IMR-90 (cell line): ENCODE results near the gene TNRC6B. TPM values are rescaled to one million over a fixed set of nuclear protein-coding genes. Genes with fewer than 3 reads are reported as not detected.

ENCODE experiments used
- ATAC-seq: fragments of 200-7000 bp; cut with Tn5 transposase; 2 replicates; pipeline ENCODE4 v1.9.1; 2020; ENCODE audit warnings: low read depth, mild to moderate bottlenecking, moderate library complexity
- BruUV-seq: library from RNA; stranded (reverse); fragments of 400-500 nt; replicated peaks from 2 replicates; lab custom pipeline; 2021; lab: Mats Ljungman, UMichigan
- CTCF ChIA-PET: fragments of 300-600 bp; formaldehyde crosslinking; extraction: SDS; loops from one replicate; lab custom pipeline; 2021; ENCODE audit warnings: antibody characterized with exemption; lab: Yijun Ruan, JAX
- POLR2A ChIA-PET: fragments of 300-600 bp; sonication (Branson Sonifier 250); formaldehyde crosslinking; loops from one replicate; lab custom pipeline; 2022; ENCODE audit warnings: antibody characterized with exemption; ENCODE audit not compliant: unreplicated experiment; lab: Charles Lee
- DNase-seq: peaks from one replicate; pipeline ENCODE4 v3.0.0; 2013
- H2AFZ ChIP-seq: replicated peaks from 2 replicates; pipeline ENCODE3; 2013; ENCODE audit warnings: low read length, mild to moderate bottlenecking; ENCODE audit not compliant: poor library complexity
- H2AK5ac ChIP-seq: 2 replicates; pipeline ENCODE4 v1.6.1; 2013; ENCODE audit warnings: low read depth, low read length, inconsistent platforms
- H2AK9ac ChIP-seq: replicated peaks from 2 replicates; pipeline ENCODE3; 2013; ENCODE audit warnings: mild to moderate bottlenecking, low read depth, low read length, moderate library complexity; ENCODE audit not compliant: poor library complexity
- H2BK120ac ChIP-seq: 2 replicates; pipeline ENCODE4 v1.6.1; 2013; ENCODE audit warnings: low read depth, low read length, inconsistent platforms
- H2BK15ac ChIP-seq: 3 replicates; pipeline ENCODE4 v1.6.1; 2013; ENCODE audit warnings: low read depth, low read length, inconsistent platforms
- H2BK20ac ChIP-seq: 2 replicates; pipeline ENCODE4 v1.6.1; 2013; ENCODE audit warnings: low read depth, mild to moderate bottlenecking, inconsistent platforms, low read length, moderate library complexity
- H2BK5ac ChIP-seq: 2 replicates; pipeline ENCODE4 v1.6.1; 2013; ENCODE audit warnings: mild to moderate bottlenecking, low read depth, low read length, inconsistent platforms; ENCODE audit not compliant: poor library complexity, severe bottlenecking
- H3K14ac ChIP-seq: replicated peaks from 2 replicates; pipeline ENCODE4 v1.6.1; 2013; ENCODE audit warnings: low read depth, low read length, inconsistent platforms
- H3K18ac ChIP-seq: 2 replicates; pipeline ENCODE4 v1.6.1; 2013; ENCODE audit warnings: low read depth, low read length, control low read depth
- H3K23ac ChIP-seq: 2 replicates; pipeline ENCODE4 v1.6.1; 2013; ENCODE audit warnings: low read depth, low read length, inconsistent platforms
- H3K27ac ChIP-seq: 2 replicates; pipeline ENCODE4 v1.5.1; 2013; ENCODE audit warnings: mild to moderate bottlenecking, control low read depth, low read length; ENCODE audit not compliant: insufficient read depth
- H3K27me3 ChIP-seq: 2 replicates; pipeline ENCODE4 v1.6.1; 2013; ENCODE audit warnings: low read length; ENCODE audit not compliant: control insufficient read depth, insufficient read depth
- H3K36me3 ChIP-seq: 2 replicates; pipeline ENCODE4 v1.6.1; 2013; ENCODE audit warnings: low read length, mixed read lengths; ENCODE audit not compliant: control insufficient read depth, insufficient read depth
- H3K4ac ChIP-seq: 2 replicates; pipeline ENCODE4 v1.6.1; 2013; ENCODE audit warnings: low read depth, low read length, inconsistent platforms
- H3K4me1 ChIP-seq: 2 replicates; pipeline ENCODE4 v1.6.1; 2013; ENCODE audit warnings: low read length, mixed read lengths; ENCODE audit not compliant: control insufficient read depth, insufficient read depth
- H3K4me2 ChIP-seq: 2 replicates; pipeline ENCODE4 v1.6.1; 2013; ENCODE audit warnings: low read depth, mild to moderate bottlenecking, control low read depth, low read length, moderate library complexity
- H3K4me3 ChIP-seq: 2 replicates; pipeline ENCODE4 v1.5.1; 2013; ENCODE audit warnings: low read depth, mild to moderate bottlenecking, control low read depth, low read length, moderate library complexity; ENCODE audit not compliant: insufficient read depth
- H3K56ac ChIP-seq: 2 replicates; pipeline ENCODE4 v1.6.1; 2013; ENCODE audit warnings: low read length, inconsistent platforms; ENCODE audit not compliant: insufficient read depth; ENCODE audit errors: extremely low read depth
- H3K79me1 ChIP-seq, 2 experiments: 2 replicates each; pipeline ENCODE4 v1.6.1; 2013; ENCODE audit warnings: low read length in 2 of 2, inconsistent platforms in 1 of 2, low read depth in 1 of 2
- H3K9ac ChIP-seq: 2 replicates; pipeline ENCODE4 v1.6.1; 2013; ENCODE audit warnings: low read depth, low read length, control low read depth
- H3K9me1 ChIP-seq: 2 replicates; pipeline ENCODE4 v1.6.1; 2013; ENCODE audit warnings: low read length, inconsistent platforms; ENCODE audit not compliant: insufficient read depth
- H3K9me3 ChIP-seq: 2 replicates; pipeline ENCODE4 v1.6.1; 2013; ENCODE audit warnings: low read length; ENCODE audit not compliant: control insufficient read depth, insufficient read depth
- H4K20me1 ChIP-seq: 2 replicates; pipeline ENCODE4 v1.6.1; 2013; ENCODE audit warnings: low read length, inconsistent platforms; ENCODE audit not compliant: insufficient read depth
- H4K5ac ChIP-seq: 2 replicates; pipeline ENCODE4 v1.6.1; 2013; ENCODE audit warnings: mild to moderate bottlenecking, low read depth, low read length, control low read depth
- H4K8ac ChIP-seq, 2 experiments: 2 replicates each; pipeline ENCODE4 v1.6.1; 2013; ENCODE audit warnings: low read depth in 2 of 2, low read length in 2 of 2, control low read depth in 1 of 2, inconsistent platforms in 1 of 2
- H4K91ac ChIP-seq: 2 replicates; pipeline ENCODE4 v1.6.1; 2013; ENCODE audit warnings: low read depth, low read length, inconsistent platforms; ENCODE audit not compliant: insufficient read depth
- CTCF ChIP-seq: conservative IDR thresholded peaks from 2 replicates; pipeline ENCODE4 v1.5.1; 2012; ENCODE audit warnings: mild to moderate bottlenecking, low read depth, low read length, improper control_type of control experiment
- ELK1 ChIP-seq: fragments of 150-350 bp; IDR thresholded peaks from 2 replicates; pipeline ENCODE4 v1.6.1; 2016; ENCODE audit warnings: low read depth, mild to moderate bottlenecking, low read length, moderate library complexity, borderline replicate concordance
- MXI1 ChIP-seq: IDR thresholded peaks from 2 replicates; pipeline ENCODE4 v1.6.1; 2012; ENCODE audit warnings: low read depth, mild to moderate bottlenecking, low read length, moderate library complexity, borderline replicate concordance
- NFE2L2 ChIP-seq: fragments of 150-350 bp; IDR thresholded peaks from 2 replicates; pipeline ENCODE4 v1.6.1; 2016; ENCODE audit warnings: low read depth, mild to moderate bottlenecking, low read length
- POLR2A ChIP-seq: IDR thresholded peaks from 2 replicates; pipeline ENCODE4 v1.6.1; 2012; ENCODE audit warnings: mild to moderate bottlenecking, low read depth, low read length
- RFX5 ChIP-seq: IDR thresholded peaks from 2 replicates; pipeline ENCODE4 v1.8.0; 2012; ENCODE audit warnings: low read depth, mild to moderate bottlenecking, low read length, moderate library complexity
- SMC3 ChIP-seq: fragments of 150-350 bp; IDR thresholded peaks from 2 replicates; pipeline ENCODE4 v1.6.1; 2016; ENCODE audit warnings: low read depth, mild to moderate bottlenecking, antibody characterized with exemption, low read length, moderate library complexity
- USF2 ChIP-seq: fragments of 150-350 bp; IDR thresholded peaks from 2 replicates; pipeline ENCODE4 v1.6.1; 2017; ENCODE audit warnings: mild to moderate bottlenecking, antibody characterized with exemption, low read length, low read depth
- WGBS, 2 experiments: methylation state at CpG; one replicate each; pipeline versions ENCODE4 v1.1.5 to v1.1.7; 2013; ENCODE audit warnings: missing lambda C conversion rate in 2 of 2; ENCODE audit not compliant: insufficient read length in 1 of 2; ENCODE audit errors: extremely low coverage in 2 of 2; 5-methylcytosine and 5-hydroxymethylcytosine counted together
- dilution Hi-C: fragments of 300-500 bp; cut with HindIII; formaldehyde crosslinking; loops from one replicate; pipeline ENCODE4 v1.14.3; 2018; ENCODE audit warnings: low sequenced_read_pairs; ENCODE audit not compliant: unreplicated experiment
- in situ Hi-C: fragments of 300-500 bp; cut with MboI; formaldehyde crosslinking; loops from 3 replicates; pipeline ENCODE4 v1.14.3; 2019; ENCODE audit warnings: low sequenced_read_pairs, inconsistent platforms, mixed read lengths
- intact Hi-C: fragments of 100-400 bp; cut with micrococcal nuclease; formaldehyde crosslinking; loops from 2 replicates; pipeline ENCODE4 v1.10.0; 2022
- polyA plus RNA-seq, 3 experiments: library from polyadenylated mRNA; depleted of rRNA; stranded (reverse); fragments of >200 nt; gene quantifications; 2 replicates each; pipeline ENCODE4 v1.2.3, GENCODE V29; 2012; ENCODE audit warnings: low replicate concordance in 1 of 3
- total RNA-seq: library from RNA; depleted of rRNA; stranded (reverse); fragments of >200 nt; gene quantifications from 2 replicates; pipeline ENCODE4 v1.2.3, GENCODE V29; 2012

Gene TNRC6B
- total and polyA plus RNA-seq, 2 of the 4 experiments (the other 2 are of a cell fraction), result 3.9 to 17.0 TPM

DNA sequence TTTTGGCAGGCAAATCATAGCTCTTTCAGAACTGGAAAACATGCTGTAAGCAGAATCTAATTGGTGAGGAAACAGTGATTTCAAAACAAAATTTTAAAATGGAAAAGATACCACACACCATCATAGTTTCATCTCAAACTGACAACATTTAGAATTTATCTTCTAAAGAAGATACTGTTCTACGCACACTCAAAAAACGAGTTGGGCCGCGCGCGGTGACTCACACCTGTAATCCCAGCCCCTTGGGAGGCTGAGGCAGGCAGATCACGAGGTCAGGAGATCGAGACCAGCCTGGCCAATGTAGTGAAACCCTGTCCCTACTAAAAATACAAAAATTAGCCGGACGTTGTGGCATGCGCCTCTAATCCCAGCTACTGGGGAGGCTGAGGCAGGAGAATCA, 124.4 kb downstream of the TNRC6B start:
- Histone ChIP-seq H3K79me1 (peaks cover 0 to 2% of the 10 kb centered on the region in 2 experiments; a peak in 1 of 4 replicates), H3K4me1 (no peaks in the 10 kb centered on the region), H4K20me1 (no peaks in the 10 kb centered on the region), H3K23ac (no peak overlapping the region), H2AK9ac (no peak overlapping the region), H3K14ac (no peak overlapping the region), H4K5ac (no peak overlapping the region), H3K4ac (no peak overlapping the region), H3K27me3 (no peaks in the 10 kb centered on the region), H3K4me2 (no peak overlapping the region), H4K91ac (no peak overlapping the region), H2BK20ac (no peak overlapping the region), H2BK120ac (no peak overlapping the region), H3K9me3 (no peaks in the 10 kb centered on the region), H3K56ac (no peak overlapping the region), H2BK5ac (no peak overlapping the region), H3K36me3 (peaks cover 26% of the 10 kb centered on the region), H2AFZ (no peak overlapping the region), H2AK5ac (no peak overlapping the region), H3K9ac (no peak overlapping the region), H4K8ac (no peak overlapping the region), H3K18ac (no peak overlapping the region), H3K9me1 (peaks cover 10% of the 10 kb centered on the region), H3K27ac (no peak overlapping the region), H2BK15ac (no peak overlapping the region), H3K4me3 (no peak overlapping the region)
- dilution Hi-C loops (no loop called here), in situ Hi-C loops (no loop called here), intact Hi-C loops (no loop called here)
- ChIA-PET CTCF (no interaction called here), POLR2A (interaction anchor here (0.7 kb wide), 1 partner anchor 1996 kb away, joined by 11 read pairs; no protein-coding TSS in a partner anchor)
- no TSS peak for BruUV-seq
- TF ChIP-seq NFE2L2 (no peak), POLR2A (no peak), USF2 (no peak), MXI1 (no peak), CTCF (no peak), ELK1 (no peak), SMC3 (no peak), RFX5 (no peak)
- WGBS, 2 experiments, result 100% methylated on average over 2 of the region's 11 CpGs; no CpG with 5 or more reads in 1 of the 2 experiments
- ATAC-seq (no peak), DNase-seq (no peak)
